Trophoblast cell (in vitro differentiated cells and primary cell): Measurements from ENCODE around the gene NPHS1.

Source experiments
- DNase-seq, 2 donors: peaks; one replicate each; pipeline ENCODE4 v3.0.0-alpha.2; 2016
- H2AFZ ChIP-seq: 2 replicates; pipeline ENCODE4 v1.6.1; 2013; ENCODE audit warnings: low read length, moderate library complexity, mild to moderate bottlenecking; ENCODE audit not compliant: insufficient read depth, poor library complexity
- H2AK5ac ChIP-seq: 2 replicates; pipeline ENCODE4 v1.6.1; 2013; ENCODE audit warnings: mild to moderate bottlenecking, low read length
- H2BK120ac ChIP-seq: 2 replicates; pipeline ENCODE4 v1.6.1; 2013; ENCODE audit warnings: low read length, mild to moderate bottlenecking, moderate library complexity; ENCODE audit not compliant: insufficient read depth, poor library complexity
- H2BK12ac ChIP-seq: 2 replicates; pipeline ENCODE4 v1.6.1; 2013; ENCODE audit warnings: mild to moderate bottlenecking, low read length, moderate library complexity
- H2BK5ac ChIP-seq: 2 replicates; pipeline ENCODE4 v1.6.1; 2013; ENCODE audit warnings: low read length, low read depth, moderate library complexity, mild to moderate bottlenecking; ENCODE audit not compliant: poor library complexity
- H3K14ac ChIP-seq: 2 replicates; pipeline ENCODE4 v1.6.1; 2013; ENCODE audit warnings: mild to moderate bottlenecking, low read length
- H3K18ac ChIP-seq: 2 replicates; pipeline ENCODE4 v1.6.1; 2013; ENCODE audit warnings: mild to moderate bottlenecking, low read length
- H3K23ac ChIP-seq: 2 replicates; pipeline ENCODE4 v1.6.1; 2013; ENCODE audit warnings: low read length
- H3K27ac ChIP-seq: 2 replicates; pipeline ENCODE4 v1.5.1; 2013; ENCODE audit warnings: low read depth, mild to moderate bottlenecking, inconsistent platforms, low read length, moderate library complexity
- H3K27me3 ChIP-seq: 2 replicates; pipeline ENCODE4 v1.6.1; 2013; ENCODE audit warnings: inconsistent platforms, mild to moderate bottlenecking, low read length, moderate library complexity; ENCODE audit not compliant: insufficient read depth
- H3K36me3 ChIP-seq, 2 experiments: 1 replicate in 1 of 2; 2 replicates in 1 of 2; pipeline ENCODE4 v1.6.1; 2013; ENCODE audit warnings: low read length in 2 of 2, mild to moderate bottlenecking in 2 of 2, moderate library complexity in 1 of 2; ENCODE audit not compliant: insufficient read depth in 2 of 2, control insufficient read depth in 1 of 2
- H3K4ac ChIP-seq: 2 replicates; pipeline ENCODE4 v1.6.1; 2013; ENCODE audit warnings: low read depth, mild to moderate bottlenecking, low read length, moderate library complexity
- H3K4me1 ChIP-seq, 2 experiments: 1 replicate in 1 of 2; 2 replicates in 1 of 2; pipeline ENCODE4 v1.6.1; 2013; ENCODE audit warnings: low read length in 2 of 2, mild to moderate bottlenecking in 2 of 2, moderate library complexity in 1 of 2; ENCODE audit not compliant: insufficient read depth in 2 of 2, control insufficient read depth in 1 of 2
- H3K4me2 ChIP-seq: 2 replicates; pipeline ENCODE4 v1.6.1; 2013; ENCODE audit warnings: inconsistent platforms, mild to moderate bottlenecking, low read length, moderate library complexity
- H3K4me3 ChIP-seq: 2 replicates; pipeline ENCODE4 v1.5.1; 2013; ENCODE audit warnings: mild to moderate bottlenecking, low read depth, low read length, inconsistent platforms
- H3K79me1 ChIP-seq: one replicate; pipeline ENCODE4 v1.6.1; 2013; ENCODE audit warnings: low read length
- H3K79me2 ChIP-seq: 2 replicates; pipeline ENCODE4 v1.6.1; 2013; ENCODE audit warnings: low read length, mild to moderate bottlenecking; ENCODE audit not compliant: control insufficient read depth, insufficient read depth, poor library complexity
- H3K9ac ChIP-seq: 2 replicates; pipeline ENCODE4 v1.6.1; 2013; ENCODE audit warnings: mild to moderate bottlenecking, low read length
- H3K9me3 ChIP-seq: 2 replicates; pipeline ENCODE4 v1.6.1; 2013; ENCODE audit warnings: low read depth, mild to moderate bottlenecking, control low read depth, inconsistent platforms, low read length; ENCODE audit not compliant: insufficient read depth
- H4K12ac ChIP-seq: 2 replicates; pipeline ENCODE4 v1.6.1; 2013; ENCODE audit warnings: low read depth, mild to moderate bottlenecking, low read length, moderate library complexity
- H4K8ac ChIP-seq: 2 replicates; pipeline ENCODE4 v1.6.1; 2013; ENCODE audit warnings: low read depth, mild to moderate bottlenecking, low read length, moderate library complexity
- H4K91ac ChIP-seq: one replicate; pipeline ENCODE4 v1.6.1; 2013; ENCODE audit warnings: low read depth, mild to moderate bottlenecking, low read length, moderate library complexity
- WGBS: extraction: QIAGEN DNeasy Blood & Tissue Kit; methylation state at CpG from one replicate; pipeline ENCODE4 v1.1.7; 2013; ENCODE audit warnings: missing lambda C conversion rate; ENCODE audit not compliant: insufficient read length, insufficient coverage; ENCODE audit errors: extremely low coverage; 5-methylcytosine and 5-hydroxymethylcytosine counted together

Gene NPHS1

DNA sequence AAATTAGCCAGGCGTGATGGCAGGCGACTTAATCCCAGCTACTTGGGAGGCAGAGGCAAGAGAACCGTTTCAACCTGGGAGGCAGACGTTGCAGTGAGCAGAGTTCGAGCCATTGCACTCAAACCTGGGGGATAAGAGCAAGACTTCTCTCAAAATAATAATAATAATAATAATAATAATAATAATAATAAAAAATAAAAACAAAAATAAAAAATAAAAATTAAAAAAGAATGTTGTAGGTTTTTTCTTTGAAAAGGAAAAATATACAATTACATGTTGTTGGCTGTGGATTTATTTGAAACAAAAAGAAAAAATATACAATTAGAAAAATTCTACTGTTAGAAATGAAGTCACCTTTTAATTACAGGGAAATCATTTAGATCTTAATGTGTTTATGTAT is 28.2 kb downstream of the NPHS1 start:
- Histone ChIP-seq H3K14ac (no peak overlapping the region), H3K27me3 (no peaks in the 10 kb centered on the region), H3K79me2 (no peaks in the 10 kb centered on the region), H3K4me1 (no peaks in the 10 kb centered on the region), H2AFZ (no peak overlapping the region), H4K91ac (no peak overlapping the region), H3K4me3 (no peak overlapping the region), H3K9ac (no peak overlapping the region), H4K8ac (no peak overlapping the region), H3K18ac (no peak overlapping the region), H3K4me2 (no peak overlapping the region), H3K9me3 (no peaks in the 10 kb centered on the region), H3K23ac (no peak overlapping the region), H4K12ac (no peak overlapping the region), H2BK12ac (no peak overlapping the region), H2AK5ac (no peak overlapping the region), H3K79me1 (no peaks in the 10 kb centered on the region), H3K27ac (no peak overlapping the region), H2BK5ac (no peak overlapping the region), H2BK120ac (no peak overlapping the region), H3K36me3 (no peaks in the 10 kb centered on the region), H3K4ac (no peak overlapping the region)
- DNase-seq = no peak
- WGBS = no CpG with 5 or more reads among the region's 5 CpGs

- no peak overlapping the region for H3K4ac ChIP-seq
- no peak overlapping the region for H3K9ac ChIP-seq
- H3K36me3 ChIP-seq = no peaks in the 10 kb centered on the region
- H3K18ac ChIP-seq = no peak overlapping the region
- no peak overlapping the region for H2AK5ac ChIP-seq
- no peaks in the 10 kb centered on the region for H3K4me1 ChIP-seq
- no peak overlapping the region for H2BK12ac ChIP-seq
- no CpG with 5 or more reads among the region's 3 CpGs for WGBS
- no peaks in the 10 kb centered on the region for H3K27me3 ChIP-seq
- H4K12ac ChIP-seq = no peak overlapping the region
- no peak overlapping the region for H2AFZ ChIP-seq
- H3K4me2 ChIP-seq = no peak overlapping the region
- H3K27ac ChIP-seq = no peak overlapping the region
- no peak overlapping the region for H4K8ac ChIP-seq
- H4K91ac ChIP-seq = no peak overlapping the region
- no peaks in the 10 kb centered on the region for H3K79me2 ChIP-seq
- no peak for DNase-seq
- no peak overlapping the region for H3K14ac ChIP-seq
- H2BK5ac ChIP-seq = no peak overlapping the region
- no peaks in the 10 kb centered on the region for H3K9me3 ChIP-seq
- no peak overlapping the region for H3K4me3 ChIP-seq
- no peak overlapping the region for H3K23ac ChIP-seq
- H2BK120ac ChIP-seq = no peak overlapping the region
- H3K79me1 ChIP-seq = no peaks in the 10 kb centered on the region
Observed at GRCh38 chr19:35822579-35822978, 29.7 kb downstream of the NPHS1 start.

GRCh38 chr19:35818445-35818844 is 33.9 kb downstream of the NPHS1 start:
- no peak overlapping the region for H2AFZ ChIP-seq
- H3K79me1 ChIP-seq = no peaks in the 10 kb centered on the region
- H3K36me3 ChIP-seq = no peaks in the 10 kb centered on the region
- no peak overlapping the region for H3K4me2 ChIP-seq
- H3K27ac ChIP-seq = no peak overlapping the region
- no peaks in the 10 kb centered on the region for H3K27me3 ChIP-seq
- no peak overlapping the region for H4K8ac ChIP-seq
- H3K23ac ChIP-seq = no peak overlapping the region
- H3K18ac ChIP-seq = no peak overlapping the region
- H2BK120ac ChIP-seq = no peak overlapping the region
- no peak overlapping the region for H2AK5ac ChIP-seq
- H2BK12ac ChIP-seq = no peak overlapping the region
- H4K91ac ChIP-seq = no peak overlapping the region
- H3K9me3 ChIP-seq = no peaks in the 10 kb centered on the region
- no peak overlapping the region for H3K14ac ChIP-seq
- WGBS = 100% methylated on average over 1 of the region's 3 CpGs
- H3K79me2 ChIP-seq = no peaks in the 10 kb centered on the region
- no peak overlapping the region for H3K4me3 ChIP-seq
- H3K4ac ChIP-seq = no peak overlapping the region
- no peak overlapping the region for H4K12ac ChIP-seq
- no peak overlapping the region for H2BK5ac ChIP-seq
- no peak for DNase-seq
- no peaks in the 10 kb centered on the region for H3K4me1 ChIP-seq
- H3K9ac ChIP-seq = no peak overlapping the region

DNA sequence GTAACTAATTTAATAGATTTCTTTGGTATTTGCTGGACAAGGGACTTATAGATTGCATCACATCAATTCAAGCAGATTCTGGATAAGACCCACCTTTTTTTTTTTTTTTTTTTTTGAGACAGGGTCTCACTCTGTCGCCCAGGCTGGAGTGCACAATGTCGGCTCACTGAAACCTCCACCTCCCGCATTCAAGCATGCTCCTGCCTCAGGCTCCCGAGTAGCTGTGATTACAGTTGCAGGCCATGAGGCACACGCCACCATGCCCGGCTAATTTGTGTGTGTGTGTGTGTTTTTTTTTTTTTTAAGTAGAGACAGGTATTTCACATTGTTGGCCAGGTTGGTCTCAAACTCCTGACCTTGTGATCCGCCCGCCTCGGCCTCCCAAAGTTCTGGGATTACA is 35.5 kb downstream of the NPHS1 start:
- Histone ChIP-seq H3K4me2 (no peak overlapping the region), H3K9me3 (no peaks in the 10 kb centered on the region), H2BK5ac (no peak overlapping the region), H4K12ac (no peak overlapping the region), H3K23ac (no peak overlapping the region), H3K9ac (no peak overlapping the region), H3K79me1 (no peaks in the 10 kb centered on the region), H2AFZ (no peak overlapping the region), H3K79me2 (no peaks in the 10 kb centered on the region), H3K4me3 (no peak overlapping the region), H3K18ac (no peak overlapping the region), H3K4ac (no peak overlapping the region), H3K14ac (no peak overlapping the region), H3K36me3 (no peaks in the 10 kb centered on the region), H4K8ac (no peak overlapping the region), H3K27ac (no peak overlapping the region), H3K27me3 (no peaks in the 10 kb centered on the region), H2BK120ac (no peak overlapping the region), H3K4me1 (no peaks in the 10 kb centered on the region), H2AK5ac (no peak overlapping the region), H4K91ac (no peak overlapping the region), H2BK12ac (no peak overlapping the region)
- WGBS = no CpG with 5 or more reads among the region's 9 CpGs
- DNase-seq = peak in 1 of 2 donors; percentile 20
